ENCODE data around the gene STH.

GRCh38 chr17:45956090-45956489 lies 43.0 kb upstream of the STH start:
- TF ChIP-seq CTCF (IDR thresholded peaks at IDR 0.05; ENCODE audit: insufficient read depth, low read depth, low read length) (no peak), EZH2 (IDR thresholded peaks at IDR 0.05; ENCODE audit: insufficient read depth, low read length) (no peak)
